HepG2 (cell line): ENCODE measurements around the gene CDC42EP5. TPM values are rescaled to one million over a fixed set of nuclear protein-coding genes. Genes with fewer than 3 reads are reported as not detected.
A peak's percentile ranks its signal among the peaks of the same experiment; 100 is the strongest.

ENCODE experiments used
- CERS6 ChIP-seq: sonication (generic); formaldehyde crosslinking; IDR thresholded peaks from 2 replicates; pipeline ENCODE4 v1.5.0; 2020; ENCODE audit warnings: missing genetic modification reagents
- CHCHD3 ChIP-seq: sonication (generic); formaldehyde crosslinking; IDR thresholded peaks from 2 replicates; pipeline ENCODE4 v1.8.0; 2022; ENCODE audit warnings: mild to moderate bottlenecking, missing genetic modification reagents, moderate library complexity
- DMAP1 ChIP-seq: IDR thresholded peaks from 2 replicates; pipeline ENCODE4 v1.6.1; 2016
- EP300 ChIP-seq, 3 experiments: sonication (generic) in 1 of 3; formaldehyde crosslinking in 1 of 3; IDR thresholded peaks; 2 replicates each; pipeline versions ENCODE4 v1.5.1 to v1.6.1; 2011 to 2020; ENCODE audit warnings: low read depth in 2 of 3, low read length in 2 of 3, borderline replicate concordance in 1 of 3, improper control_type of control experiment in 1 of 3, mild to moderate bottlenecking in 1 of 3, missing genetic modification reagents in 1 of 3, moderate library complexity in 1 of 3
- FIP1L1 ChIP-seq: fragments of 200-400 bp; formaldehyde crosslinking; IDR thresholded peaks from 2 replicates; pipeline ENCODE4 v1.6.1; 2018; ENCODE audit warnings: low read depth, mild to moderate bottlenecking, low read length, moderate library complexity, borderline replicate concordance; ENCODE audit not compliant: insufficient read depth
- FOSL1 ChIP-seq: sonication (generic); formaldehyde crosslinking; IDR thresholded peaks from 2 replicates; pipeline ENCODE4 v1.9.0; 2021; ENCODE audit warnings: missing genetic modification reagents, borderline replicate concordance
- GRHL1 ChIP-seq: sonication (generic); formaldehyde crosslinking; conservative IDR thresholded peaks from 2 replicates; pipeline ENCODE4 v1.8.0; 2022; ENCODE audit warnings: missing genetic modification reagents
- GTF2F1 ChIP-seq: fragments of 150-350 bp; IDR thresholded peaks from 2 replicates; pipeline ENCODE4 v1.6.1; 2014; ENCODE audit warnings: low read length
- HDAC1 ChIP-seq: sonication (generic); formaldehyde crosslinking; IDR thresholded peaks from 2 replicates; pipeline ENCODE4 v1.5.1; 2020; ENCODE audit warnings: mild to moderate bottlenecking, missing genetic modification reagents
- HOXD1 ChIP-seq: sonication (generic); formaldehyde crosslinking; IDR thresholded peaks from 2 replicates; pipeline ENCODE4 v1.5.0; 2020; ENCODE audit warnings: missing genetic modification reagents
- MTF1 ChIP-seq: sonication (generic); formaldehyde crosslinking; IDR thresholded peaks from 2 replicates; pipeline ENCODE4 v1.5.0; 2020; ENCODE audit warnings: missing genetic modification reagents
- MYPOP ChIP-seq: sonication (generic); formaldehyde crosslinking; IDR thresholded peaks from 2 replicates; pipeline ENCODE4 v1.8.1; 2023; ENCODE audit warnings: mild to moderate bottlenecking, moderate library complexity, missing genetic modification reagents
- TCF12 ChIP-seq, 2 experiments: fragments of 450-650 bp in 1 of 2; sonication (generic) in 1 of 2; formaldehyde crosslinking in 1 of 2; IDR thresholded peaks; 2 replicates each; pipeline versions ENCODE4 v1.6.1 to v1.8.0; 2017 to 2022; ENCODE audit warnings: antibody characterized with exemption in 1 of 2, mild to moderate bottlenecking in 1 of 2, missing genetic modification reagents in 1 of 2, moderate library complexity in 1 of 2
- U2AF1 ChIP-seq: fragments of 200-400 bp; formaldehyde crosslinking; optimal IDR thresholded peaks from 2 replicates; pipeline ENCODE3; 2017; ENCODE audit warnings: mild to moderate bottlenecking, low read depth, low read length
- ZNF205 ChIP-seq: IDR thresholded peaks from 2 replicates; pipeline ENCODE4 v1.6.1; 2018; ENCODE audit warnings: missing biosample characterization, missing genetic modification reagents
- ZNF263 ChIP-seq: sonication (generic); formaldehyde crosslinking; IDR thresholded peaks from 2 replicates; pipeline ENCODE4 v1.4.0; 2020; ENCODE audit warnings: missing genetic modification reagents
- ZNF280D ChIP-seq: sonication (generic); formaldehyde crosslinking; IDR thresholded peaks from 2 replicates; pipeline ENCODE4 v1.5.1; 2020; ENCODE audit warnings: mild to moderate bottlenecking, missing genetic modification reagents
- ZNF331 ChIP-seq: sonication (generic); formaldehyde crosslinking; IDR thresholded peaks from 2 replicates; pipeline ENCODE4 v1.4.0; 2020; ENCODE audit warnings: missing genetic modification reagents
- ZNF558 ChIP-seq: sonication (generic); formaldehyde crosslinking; IDR thresholded peaks from 2 replicates; pipeline ENCODE4 v1.9.0; 2022; ENCODE audit warnings: mild to moderate bottlenecking, missing genetic modification reagents, borderline replicate concordance
- ZNF570 ChIP-seq: sonication (generic); formaldehyde crosslinking; IDR thresholded peaks from 2 replicates; pipeline ENCODE4 v1.4.0; 2020; ENCODE audit warnings: mild to moderate bottlenecking, missing genetic modification reagents, borderline replicate concordance
- ZNF672 ChIP-seq: sonication (generic); formaldehyde crosslinking; IDR thresholded peaks from 2 replicates; pipeline ENCODE4 v1.8.1; 2022; ENCODE audit warnings: missing genetic modification reagents
- ZNF788 ChIP-seq: sonication (generic); formaldehyde crosslinking; IDR thresholded peaks from 2 replicates; pipeline ENCODE4 v1.5.0; 2020; ENCODE audit warnings: mild to moderate bottlenecking, missing genetic modification reagents, borderline replicate concordance
- polyA plus RNA-seq, 8 experiments: library from polyadenylated mRNA; depleted of rRNA in 3 of 8; stranded (reverse) in 7 of 8; unstranded in 1 of 8; fragments of >200 nt; fragmentation: Illumina TruSeq in 4 of 8; extraction: Trizol in 4 of 8; gene quantifications; 2 replicates each; pipeline versions ENCODE4 v1.2.1 to v1.2.3, GENCODE V29; 2011 to 2016; ENCODE audit warnings: low read depth in 4 of 8, missing spikeins in 1 of 8, mixed read lengths in 1 of 8; ENCODE audit not compliant: insufficient read depth in 1 of 8
- total RNA-seq, 5 experiments: library from RNA; depleted of rRNA; stranded (reverse); fragments of >200 nt; fragmentation: Illumina TruSeq; extraction: Trizol; gene quantifications; 2 replicates each; pipeline ENCODE4 v1.2.3, GENCODE V29; 2016; ENCODE audit warnings: low read depth in 1 of 5

CDC42EP5 gene
- total and polyA plus RNA-seq, 2 of the 13 experiments (the other 11 are each of a cell fraction or from before 2014, with no cell fraction given): 0.41 to 1.6 TPM

GRCh38 chr19:54448774-54449700 is 24.1 kb downstream of the CDC42EP5 start, which contains the start of gene LENG8 (continued):
- TF ChIP-seq ZNF280D (CRISPR knock-in tag): no peak
- no peak for TF ChIP-seq FOSL1
- 0 out of 2 replicates have a peak, but pooled peaks have one; percentile 21 for TF ChIP-seq ZNF205 (CRISPR knock-in tag)
- no peak for TF ChIP-seq FIP1L1
- TF ChIP-seq ZNF672: no peak
- TF ChIP-seq MYPOP (CRISPR knock-in tag): peak; percentile 81
- no peak for TF ChIP-seq U2AF1
- no peak for TF ChIP-seq CERS6 (CRISPR knock-in tag)
- peak; percentile 84 for TF ChIP-seq HDAC1 (CRISPR knock-in tag)
- TF ChIP-seq ZNF263 (CRISPR knock-in tag): no peak
- TF ChIP-seq ZNF331: peak; percentile 27; the same call in 1 of the 2 replicates
- peak; percentile 94 for TF ChIP-seq DMAP1
- TF ChIP-seq ZNF788 (CRISPR knock-in tag): peak; percentile 80; the same call in 1 of the 2 replicates
- peak; percentile 55; the same call in 1 of the 2 replicates for TF ChIP-seq CHCHD3 (CRISPR knock-in tag)
- TF ChIP-seq EP300 (IDR thresholded peaks at IDR 0.05; ENCODE audit: low read depth in 2 of 2, low read length in 2 of 2): no peak
- no peak; the same call in none of the 2 replicates for TF ChIP-seq EP300 (CRISPR knock-in tag; IDR thresholded peaks at IDR 0.05; ENCODE audit: borderline replicate concordance)
- peak; percentile 82; the same call in 1 of the 2 replicates for TF ChIP-seq ZNF558 (CRISPR knock-in tag)
- no peak for TF ChIP-seq GTF2F1
- TF ChIP-seq TCF12 (IDR thresholded peaks at IDR 0.05): no peak
- TF ChIP-seq TCF12 (CRISPR knock-in tag; IDR thresholded peaks at IDR 0.05): no peak
- TF ChIP-seq MTF1 (CRISPR knock-in tag): no peak
- no peak for TF ChIP-seq GRHL1 (CRISPR knock-in tag)
- TF ChIP-seq HOXD1: 0 out of 2 replicates have a peak, but pooled peaks have one; percentile 4
- peak; percentile 68 for TF ChIP-seq ZNF570 (CRISPR knock-in tag)
